Muscle layer of duodenum (tissue), 2 donors: Measurements from ENCODE around the gene CLTC.

Source experiments
- H3K27ac ChIP-seq: one replicate; pipeline ENCODE4 v1.7.0; 2013; ENCODE audit warnings: mild to moderate bottlenecking, low read length
- H3K27me3 ChIP-seq: one replicate; pipeline ENCODE4 v1.7.0; 2013; ENCODE audit warnings: low read depth, mild to moderate bottlenecking, control low read depth, low read length
- H3K36me3 ChIP-seq, 2 donors: one replicate each; pipeline ENCODE4 v1.7.0; 2013; ENCODE audit warnings: low read length in 2 of 2, control low read depth in 1 of 2, mild to moderate bottlenecking in 1 of 2; ENCODE audit not compliant: insufficient read depth in 2 of 2, control insufficient read depth in 1 of 2
- H3K4me1 ChIP-seq, 2 donors: one replicate each; pipeline ENCODE4 v1.7.0; 2013; ENCODE audit warnings: low read length in 2 of 2, mild to moderate bottlenecking in 2 of 2, control low read depth in 1 of 2, moderate library complexity in 1 of 2; ENCODE audit not compliant: insufficient read depth in 2 of 2, control insufficient read depth in 1 of 2
- H3K4me3 ChIP-seq, 2 donors: one replicate each; pipeline ENCODE4 v1.7.0; 2013; ENCODE audit warnings: low read length in 2 of 2, low read depth in 1 of 2, mild to moderate bottlenecking in 1 of 2
- H3K9me3 ChIP-seq, 2 donors: one replicate each; pipeline ENCODE4 v1.7.0; 2013; ENCODE audit warnings: low read length in 2 of 2, control low read depth in 1 of 2, mild to moderate bottlenecking in 1 of 2; ENCODE audit not compliant: control insufficient read depth in 1 of 2
- donor health status: healthy.

The CLTC gene

GRCh38 chr17:59727817-59728533, 108.3 kb downstream of the CLTC start:
- Histone ChIP-seq H3K27ac (no peak overlapping the region), H3K4me1 (peaks cover 0 to 5% of the 10 kb centered on the region in 2 donors), H3K36me3 (no peaks in the 10 kb centered on the region), H3K27me3 (no peaks in the 10 kb centered on the region), H3K4me3 (no peak overlapping the region), H3K9me3 (no peaks in the 10 kb centered on the region)

- no peak overlapping the region for H3K27ac ChIP-seq
- peaks cover 0 to 5% of the 10 kb centered on the region in 2 donors for H3K4me1 ChIP-seq
Observed at GRCh38 chr17:59730268-59730834, 110.7 kb downstream of the CLTC start.

GRCh38 chr17:59733697-59734096, 114.0 kb downstream of the CLTC start:
- Histone ChIP-seq H3K4me3 (no peak overlapping the region), H3K36me3 (peaks cover 6 to 18% of the 10 kb centered on the region in 2 donors), H3K27me3 (no peaks in the 10 kb centered on the region), H3K27ac (no peak overlapping the region), H3K9me3 (no peaks in the 10 kb centered on the region), H3K4me1 (peaks cover 0 to 5% of the 10 kb centered on the region in 2 donors)

More at GRCh38 chr17:59730268-59730834, 110.7 kb downstream of the CLTC start:
- no peaks in the 10 kb centered on the region for H3K27me3 ChIP-seq
- peaks cover 4 to 6% of the 10 kb centered on the region in 2 donors for H3K36me3 ChIP-seq
- H3K9me3 ChIP-seq: no peaks in the 10 kb centered on the region
- no peak overlapping the region for H3K4me3 ChIP-seq

GRCh38 chr17:59734226-59734625, 114.5 kb downstream of the CLTC start:
- no peak overlapping the region for H3K27ac ChIP-seq

GRCh38 chr17:59737324-59737723, 117.6 kb downstream of the CLTC start:
- no peak overlapping the region for H3K27ac ChIP-seq
- H3K9me3 ChIP-seq: no peaks in the 10 kb centered on the region
- no peaks in the 10 kb centered on the region for H3K27me3 ChIP-seq
- no peaks in the 10 kb centered on the region for H3K4me1 ChIP-seq
- no peak overlapping the region for H3K4me3 ChIP-seq
- peaks cover 6 to 28% of the 10 kb centered on the region in 2 donors for H3K36me3 ChIP-seq

More at GRCh38 chr17:59734226-59734625, 114.5 kb downstream of the CLTC start:
- Histone ChIP-seq H3K4me1 (peaks cover 0 to 5% of the 10 kb centered on the region in 2 donors), H3K27me3 (no peaks in the 10 kb centered on the region), H3K36me3 (peaks cover 6 to 20% of the 10 kb centered on the region in 2 donors), H3K4me3 (no peak overlapping the region), H3K9me3 (no peaks in the 10 kb centered on the region)

GRCh38 chr17:59743842-59744241, 124.1 kb downstream of the CLTC start:
- no peaks in the 10 kb centered on the region for H3K4me1 ChIP-seq
- H3K36me3 ChIP-seq: peaks cover 3 to 19% of the 10 kb centered on the region in 2 donors
- no peaks in the 10 kb centered on the region for H3K27me3 ChIP-seq
- H3K4me3 ChIP-seq: no peak overlapping the region
- no peak overlapping the region for H3K27ac ChIP-seq
- H3K9me3 ChIP-seq: no peaks in the 10 kb centered on the region

GRCh38 chr17:59745040-59745439, 125.3 kb downstream of the CLTC start:
- Histone ChIP-seq H3K4me1 (no peaks in the 10 kb centered on the region), H3K9me3 (no peaks in the 10 kb centered on the region), H3K27ac (no peak overlapping the region), H3K27me3 (no peaks in the 10 kb centered on the region), H3K4me3 (no peak overlapping the region), H3K36me3 (peaks cover 3 to 13% of the 10 kb centered on the region in 2 donors)
